Measurements from ENCODE around the gene PDE9A. TPM values are rescaled to one million over a fixed set of nuclear protein-coding genes. Genes with fewer than 3 reads are reported as not detected.

The PDE9A gene
- total and polyA plus RNA-seq, 2 donors (not counting 3 experiments of a cell fraction or from before 2014, with no cell fraction given) = 0.28 to 2.2 TPM

GRCh38 chr21:42684109-42684916 lies 30.9 kb downstream of the PDE9A start:
- no TSS peak for BruUV-seq (replicated peaks)
- dilution Hi-C loops (cut with MboI; ENCODE audit: extremely low pct_ligation_motif_present, low sequenced_read_pairs) = no loop called here
- intact Hi-C loops (cut with micrococcal nuclease) = no loop called here
- TF ChIP-seq FOS (IDR thresholded peaks at IDR 0.05; ENCODE audit: borderline replicate concordance, insufficient read depth, low read length) (no peak), MAX (IDR thresholded peaks at IDR 0.05; ENCODE audit: insufficient read depth, insufficient read length) (no peak), JUN (IDR thresholded peaks at IDR 0.05; ENCODE audit: borderline replicate concordance, insufficient read depth, insufficient read length, low read depth) (no peak), MYC (IDR thresholded peaks at IDR 0.05; ENCODE audit: low read depth, low read length) (no peak), GATA2 (IDR thresholded peaks at IDR 0.05; ENCODE audit: insufficient read depth, insufficient read length, low read depth, low read length) (no peak), POLR2A (IDR thresholded peaks at IDR 0.05; ENCODE audit: low read depth, low read length) (no peak), CTCF (IDR thresholded peaks at IDR 0.05; ENCODE audit: extremely low read depth in 1 of 2, insufficient read depth in 1 of 2, low read depth in 1 of 2, low read length in 2 of 2) (no peak), POLR2AphosphoS5 (IDR thresholded peaks at IDR 0.05; ENCODE audit: insufficient read depth, low read depth, low read length) (no peak), EZH2 (IDR thresholded peaks at IDR 0.05; ENCODE audit: borderline replicate concordance, low read depth, low read length, severe bottlenecking) (no peak)
- no peaks in the 10 kb centered on the region for H4K20me1 ChIP-seq (replicated peaks; ENCODE audit: control insufficient read depth, extremely low read depth, insufficient read depth, low read length)
- H3K4me1 ChIP-seq (ENCODE audit: control insufficient read depth, extremely low read depth, insufficient read depth, low read length) = no peaks in the 10 kb centered on the region
- no peaks in the 10 kb centered on the region for H3K9me1 ChIP-seq (replicated peaks; ENCODE audit: control insufficient read depth, extremely low read depth, insufficient read depth, low read length)
- no peaks in the 10 kb centered on the region for H3K79me2 ChIP-seq (ENCODE audit: control insufficient read depth, insufficient read depth, low read length)
- H3K9ac ChIP-seq (replicated peaks; ENCODE audit: extremely low read depth, insufficient read depth, low read length) = no peak overlapping the region
- DNase-seq (ENCODE audit: low read depth, low spot score) (no peak), FAIRE-seq (no peak)
- no peak overlapping the region for H3K27ac ChIP-seq (ENCODE audit: insufficient read depth, low read depth, low read length)
- no peaks in the 10 kb centered on the region for H3K27me3 ChIP-seq (ENCODE audit: control insufficient read depth in 2 of 2, insufficient read depth in 2 of 2, low read length in 2 of 2)
- ChIA-PET CTCF (no interaction called here), POLR2A (interaction anchor here (0.8 kb wide), 1 partner anchor 10 kb away, joined by 3 read pairs; no protein-coding TSS in a partner anchor)
- H3K36me3 ChIP-seq (ENCODE audit: control insufficient read depth in 2 of 2, extremely low read depth in 1 of 2, insufficient read depth in 2 of 2, low read length in 2 of 2) = no peaks in the 10 kb centered on the region
- H3K4me2 ChIP-seq (ENCODE audit: insufficient read depth, low read length) = no peak overlapping the region
- no peaks in the 10 kb centered on the region for H3K9me3 ChIP-seq (replicated peaks; ENCODE audit: control insufficient read depth, insufficient read depth, low read length)
- no peak overlapping the region for H2AFZ ChIP-seq (ENCODE audit: low read depth, low read length)
- H3K4me3 ChIP-seq (replicated peaks in 1 of 3; ENCODE audit: insufficient read depth in 1 of 3, low read depth in 1 of 3, low read length in 3 of 3) = no peak overlapping the region
